ENCODE measurements around the gene TGOLN2. TPM values are rescaled to one million over a fixed set of nuclear protein-coding genes. Genes with fewer than 3 reads are reported as not detected.

Gene TGOLN2
- total RNA-seq, 4 donors from 2014 or later = 220 to 296 (median 250) TPM

- H3K27me3 ChIP-seq = no peaks in the 10 kb centered on the region
- no peaks in the 10 kb centered on the region for H3K4me1 ChIP-seq
- no peak overlapping the region for H3K4me3 ChIP-seq
- H3K36me3 ChIP-seq = no peaks in the 10 kb centered on the region
- DNase-seq = no peak
- H3K27ac ChIP-seq = peak overlapping the region in 1 of 4 donors; percentile 14
- no peak for TF ChIP-seq POLR2A (IDR thresholded peaks at IDR 0.05)
- no peak for TF ChIP-seq CTCF (IDR thresholded peaks at IDR 0.05)
- no peaks in the 10 kb centered on the region for H3K9me3 ChIP-seq
Observed at GRCh38 chr2:85291425-85292023, 36.3 kb downstream of the TGOLN2 start.

DNA sequence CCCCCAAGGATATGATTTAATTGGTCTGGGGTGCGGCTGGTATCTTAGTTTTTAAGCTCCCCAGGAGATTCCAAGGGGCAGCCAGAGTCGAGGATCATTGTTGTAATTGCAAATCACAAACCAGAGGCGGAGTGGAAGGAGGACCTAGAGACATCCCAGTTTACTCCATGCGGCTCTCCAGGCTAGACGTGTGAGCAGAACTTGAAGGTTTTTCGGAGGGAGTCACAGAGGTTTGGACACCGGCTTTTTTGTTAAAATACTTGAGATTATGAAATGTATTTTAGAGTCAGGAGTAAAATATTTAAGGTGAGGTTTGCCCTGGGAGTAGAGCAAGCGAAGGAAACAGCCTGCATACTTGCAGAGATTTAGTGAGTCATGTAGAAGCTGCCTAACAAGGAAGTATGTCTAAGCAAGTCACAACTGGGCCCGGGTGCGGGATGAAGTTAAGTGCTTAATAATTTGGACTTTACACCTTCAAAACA is 39.5 kb downstream of the TGOLN2 start:
- Histone ChIP-seq H3K27me3 (no peaks in the 10 kb centered on the region), H3K9me3 (no peaks in the 10 kb centered on the region), H3K27ac (peak overlapping the region in 2 of 4 donors; percentile 4 to 55), H3K4me3 (no peak overlapping the region), H3K36me3 (no peaks in the 10 kb centered on the region), H3K4me1 (no peaks in the 10 kb centered on the region)
- DNase-seq = peak in 2 of 3 donors; percentile 62 to 85
- no peak for TF ChIP-seq POLR2A (IDR thresholded peaks at IDR 0.05)
- TF ChIP-seq CTCF (IDR thresholded peaks at IDR 0.05) = no peak

- Histone ChIP-seq H3K4me1 (no peaks in the 10 kb centered on the region), H3K27ac (peak overlapping the region in 2 of 4 donors; percentile 4 to 55), H3K27me3 (no peaks in the 10 kb centered on the region), H3K36me3 (no peaks in the 10 kb centered on the region), H3K9me3 (no peaks in the 10 kb centered on the region), H3K4me3 (no peak overlapping the region)
- TF ChIP-seq POLR2A (IDR thresholded peaks at IDR 0.05) (no peak), CTCF (IDR thresholded peaks at IDR 0.05) (no peak)
- DNase-seq = no peak
Observed at GRCh38 chr2:85287721-85288120, 40.1 kb downstream of the TGOLN2 start.

DNA sequence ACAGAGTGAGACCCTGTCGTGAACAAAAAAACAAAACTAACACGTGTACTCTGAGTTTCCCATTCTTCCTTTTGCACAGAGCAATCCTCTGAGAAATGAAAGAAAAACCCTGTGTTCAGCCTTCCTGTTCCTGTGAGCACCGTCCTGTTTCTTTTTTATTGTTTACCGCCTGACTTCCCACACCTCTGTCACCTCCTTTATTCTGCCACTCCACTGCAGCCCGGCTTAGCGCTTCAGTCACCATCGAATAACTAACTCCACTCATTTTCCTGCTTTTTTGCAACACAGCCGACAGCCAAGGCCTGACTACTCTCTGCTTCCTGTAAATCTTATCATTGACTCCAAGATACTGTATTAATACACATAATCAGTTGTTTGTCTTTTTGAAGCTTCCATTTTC is 40.9 kb downstream of the TGOLN2 start:
- Histone ChIP-seq H3K27me3 (no peaks in the 10 kb centered on the region), H3K27ac (no peak overlapping the region), H3K9me3 (no peaks in the 10 kb centered on the region), H3K4me3 (no peak overlapping the region), H3K4me1 (no peaks in the 10 kb centered on the region), H3K36me3 (no peaks in the 10 kb centered on the region)
- DNase-seq = no peak
- TF ChIP-seq POLR2A (IDR thresholded peaks at IDR 0.05) = no peak
- no peak for TF ChIP-seq CTCF (IDR thresholded peaks at IDR 0.05)

- Histone ChIP-seq H3K4me1 (no peaks in the 10 kb centered on the region), H3K36me3 (no peaks in the 10 kb centered on the region), H3K4me3 (no peak overlapping the region), H3K9me3 (no peaks in the 10 kb centered on the region), H3K27ac (no peak overlapping the region), H3K27me3 (no peaks in the 10 kb centered on the region)
- DNase-seq = no peak
- TF ChIP-seq POLR2A (IDR thresholded peaks at IDR 0.05) (no peak), CTCF (IDR thresholded peaks at IDR 0.05) (no peak)
Observed at GRCh38 chr2:85283641-85284040, 44.1 kb downstream of the TGOLN2 start.
